ENCODE results near the gene PRKCH. TPM values are rescaled to one million over a fixed set of nuclear protein-coding genes. Genes with fewer than 3 reads are reported as not detected.

Gene PRKCH
- total RNA-seq, 1 experiment from 2014 or later: 10.3 TPM

DNA sequence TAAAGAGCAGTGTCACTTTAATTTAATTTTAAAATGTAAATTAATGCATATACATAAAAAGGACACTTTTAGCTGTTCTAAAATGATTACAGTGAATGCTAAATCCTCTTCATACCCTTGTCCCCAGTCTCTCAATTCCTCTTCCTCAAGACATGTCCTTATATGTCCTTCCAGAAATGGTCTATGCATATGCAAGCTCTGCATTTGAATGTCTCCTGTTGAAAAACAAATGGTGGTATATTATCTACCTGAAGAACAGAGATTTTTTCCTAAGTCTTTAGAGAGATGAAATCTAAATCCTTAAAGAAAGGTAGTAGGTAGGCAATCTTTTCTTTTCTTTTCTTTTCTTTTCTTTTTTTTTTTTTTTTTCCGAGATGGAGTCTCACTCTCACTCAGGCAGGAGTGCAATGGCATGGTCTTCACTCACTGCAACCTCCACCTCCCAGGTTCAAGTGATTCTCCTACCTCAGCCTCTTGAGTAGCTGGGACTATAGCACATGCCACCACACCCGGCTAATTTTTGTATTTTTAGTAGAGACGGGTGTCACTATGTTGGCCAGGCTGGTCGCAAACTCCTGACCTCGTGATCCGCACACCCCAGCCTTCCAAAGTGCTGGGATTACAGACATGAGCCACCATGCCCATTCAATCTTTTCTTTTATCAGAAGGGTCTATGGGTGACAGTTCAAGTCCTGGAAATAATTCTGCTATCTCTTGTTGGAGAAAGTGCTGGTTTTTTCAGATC is 180.5 kb downstream of the PRKCH start (continued):
- TF ChIP-seq, protein P1, sequence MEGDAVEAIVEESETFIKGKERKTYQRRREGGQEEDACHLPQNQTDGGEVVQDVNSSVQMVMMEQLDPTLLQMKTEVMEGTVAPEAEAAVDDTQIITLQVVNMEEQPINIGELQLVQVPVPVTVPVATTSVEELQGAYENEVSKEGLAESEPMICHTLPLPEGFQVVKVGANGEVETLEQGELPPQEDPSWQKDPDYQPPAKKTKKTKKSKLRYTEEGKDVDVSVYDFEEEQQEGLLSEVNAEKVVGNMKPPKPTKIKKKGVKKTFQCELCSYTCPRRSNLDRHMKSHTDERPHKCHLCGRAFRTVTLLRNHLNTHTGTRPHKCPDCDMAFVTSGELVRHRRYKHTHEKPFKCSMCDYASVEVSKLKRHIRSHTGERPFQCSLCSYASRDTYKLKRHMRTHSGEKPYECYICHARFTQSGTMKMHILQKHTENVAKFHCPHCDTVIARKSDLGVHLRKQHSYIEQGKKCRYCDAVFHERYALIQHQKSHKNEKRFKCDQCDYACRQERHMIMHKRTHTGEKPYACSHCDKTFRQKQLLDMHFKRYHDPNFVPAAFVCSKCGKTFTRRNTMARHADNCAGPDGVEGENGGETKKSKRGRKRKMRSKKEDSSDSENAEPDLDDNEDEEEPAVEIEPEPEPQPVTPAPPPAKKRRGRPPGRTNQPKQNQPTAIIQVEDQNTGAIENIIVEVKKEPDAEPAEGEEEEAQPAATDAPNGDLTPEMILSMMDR (IDR thresholded peaks at IDR 0.05): no peak
- TF ChIP-seq ZNF317 (CRISPR knock-in tag; IDR thresholded peaks at IDR 0.05; ENCODE audit: borderline replicate concordance, low read depth): no peak
- TF ChIP-seq, protein P2, sequence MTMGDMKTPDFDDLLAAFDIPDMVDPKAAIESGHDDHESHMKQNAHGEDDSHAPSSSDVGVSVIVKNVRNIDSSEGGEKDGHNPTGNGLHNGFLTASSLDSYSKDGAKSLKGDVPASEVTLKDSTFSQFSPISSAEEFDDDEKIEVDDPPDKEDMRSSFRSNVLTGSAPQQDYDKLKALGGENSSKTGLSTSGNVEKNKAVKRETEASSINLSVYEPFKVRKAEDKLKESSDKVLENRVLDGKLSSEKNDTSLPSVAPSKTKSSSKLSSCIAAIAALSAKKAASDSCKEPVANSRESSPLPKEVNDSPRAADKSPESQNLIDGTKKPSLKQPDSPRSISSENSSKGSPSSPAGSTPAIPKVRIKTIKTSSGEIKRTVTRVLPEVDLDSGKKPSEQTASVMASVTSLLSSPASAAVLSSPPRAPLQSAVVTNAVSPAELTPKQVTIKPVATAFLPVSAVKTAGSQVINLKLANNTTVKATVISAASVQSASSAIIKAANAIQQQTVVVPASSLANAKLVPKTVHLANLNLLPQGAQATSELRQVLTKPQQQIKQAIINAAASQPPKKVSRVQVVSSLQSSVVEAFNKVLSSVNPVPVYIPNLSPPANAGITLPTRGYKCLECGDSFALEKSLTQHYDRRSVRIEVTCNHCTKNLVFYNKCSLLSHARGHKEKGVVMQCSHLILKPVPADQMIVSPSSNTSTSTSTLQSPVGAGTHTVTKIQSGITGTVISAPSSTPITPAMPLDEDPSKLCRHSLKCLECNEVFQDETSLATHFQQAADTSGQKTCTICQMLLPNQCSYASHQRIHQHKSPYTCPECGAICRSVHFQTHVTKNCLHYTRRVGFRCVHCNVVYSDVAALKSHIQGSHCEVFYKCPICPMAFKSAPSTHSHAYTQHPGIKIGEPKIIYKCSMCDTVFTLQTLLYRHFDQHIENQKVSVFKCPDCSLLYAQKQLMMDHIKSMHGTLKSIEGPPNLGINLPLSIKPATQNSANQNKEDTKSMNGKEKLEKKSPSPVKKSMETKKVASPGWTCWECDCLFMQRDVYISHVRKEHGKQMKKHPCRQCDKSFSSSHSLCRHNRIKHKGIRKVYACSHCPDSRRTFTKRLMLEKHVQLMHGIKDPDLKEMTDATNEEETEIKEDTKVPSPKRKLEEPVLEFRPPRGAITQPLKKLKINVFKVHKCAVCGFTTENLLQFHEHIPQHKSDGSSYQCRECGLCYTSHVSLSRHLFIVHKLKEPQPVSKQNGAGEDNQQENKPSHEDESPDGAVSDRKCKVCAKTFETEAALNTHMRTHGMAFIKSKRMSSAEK (CRISPR knock-in tag; IDR thresholded peaks at IDR 0.05; ENCODE audit: borderline replicate concordance): peak; percentile 42; the same call in 1 of the 2 replicates
- no peak for TF ChIP-seq CREB1 (CRISPR knock-in tag; IDR thresholded peaks at IDR 0.05)
- TF ChIP-seq GTF2I (CRISPR knock-in tag; conservative IDR thresholded peaks at IDR 0.05): no peak
- TF ChIP-seq ZNF423 (CRISPR knock-in tag; IDR thresholded peaks at IDR 0.05): no peak
- TF ChIP-seq, protein P3, sequence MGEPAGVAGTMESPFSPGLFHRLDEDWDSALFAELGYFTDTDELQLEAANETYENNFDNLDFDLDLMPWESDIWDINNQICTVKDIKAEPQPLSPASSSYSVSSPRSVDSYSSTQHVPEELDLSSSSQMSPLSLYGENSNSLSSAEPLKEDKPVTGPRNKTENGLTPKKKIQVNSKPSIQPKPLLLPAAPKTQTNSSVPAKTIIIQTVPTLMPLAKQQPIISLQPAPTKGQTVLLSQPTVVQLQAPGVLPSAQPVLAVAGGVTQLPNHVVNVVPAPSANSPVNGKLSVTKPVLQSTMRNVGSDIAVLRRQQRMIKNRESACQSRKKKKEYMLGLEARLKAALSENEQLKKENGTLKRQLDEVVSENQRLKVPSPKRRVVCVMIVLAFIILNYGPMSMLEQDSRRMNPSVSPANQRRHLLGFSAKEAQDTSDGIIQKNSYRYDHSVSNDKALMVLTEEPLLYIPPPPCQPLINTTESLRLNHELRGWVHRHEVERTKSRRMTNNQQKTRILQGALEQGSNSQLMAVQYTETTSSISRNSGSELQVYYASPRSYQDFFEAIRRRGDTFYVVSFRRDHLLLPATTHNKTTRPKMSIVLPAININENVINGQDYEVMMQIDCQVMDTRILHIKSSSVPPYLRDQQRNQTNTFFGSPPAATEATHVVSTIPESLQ (CRISPR knock-in tag; IDR thresholded peaks at IDR 0.05): no peak
- no peak for TF ChIP-seq ESRRA (CRISPR knock-in tag; IDR thresholded peaks at IDR 0.05; ENCODE audit: borderline replicate concordance)
- TF ChIP-seq FOXJ3 (CRISPR knock-in tag; IDR thresholded peaks at IDR 0.05; ENCODE audit: borderline replicate concordance): no peak
- no peak for TF ChIP-seq JAZF1 (CRISPR knock-in tag; IDR thresholded peaks at IDR 0.05)
- TF ChIP-seq PRRX2 (CRISPR knock-in tag; IDR thresholded peaks at IDR 0.05): 0 out of 2 replicates have a peak, but pooled peaks have one; percentile 78
- TF ChIP-seq EMX1 (CRISPR knock-in tag; IDR thresholded peaks at IDR 0.05): peak; percentile 84; the same call in 1 of the 2 replicates
- no peak for TF ChIP-seq SMAD3 (CRISPR knock-in tag; IDR thresholded peaks at IDR 0.05; ENCODE audit: borderline replicate concordance)
- TF ChIP-seq KAT7 (CRISPR knock-in tag; IDR thresholded peaks at IDR 0.05; ENCODE audit: borderline replicate concordance): no peak
- 0 out of 2 replicates have a peak, but pooled peaks have one; percentile 55 for TF ChIP-seq NFATC4 (CRISPR knock-in tag; IDR thresholded peaks at IDR 0.05)
- TF ChIP-seq NR3C1 (CRISPR knock-in tag; conservative IDR thresholded peaks at IDR 0.05; ENCODE audit: low read depth): no peak
- TF ChIP-seq, protein P4, sequence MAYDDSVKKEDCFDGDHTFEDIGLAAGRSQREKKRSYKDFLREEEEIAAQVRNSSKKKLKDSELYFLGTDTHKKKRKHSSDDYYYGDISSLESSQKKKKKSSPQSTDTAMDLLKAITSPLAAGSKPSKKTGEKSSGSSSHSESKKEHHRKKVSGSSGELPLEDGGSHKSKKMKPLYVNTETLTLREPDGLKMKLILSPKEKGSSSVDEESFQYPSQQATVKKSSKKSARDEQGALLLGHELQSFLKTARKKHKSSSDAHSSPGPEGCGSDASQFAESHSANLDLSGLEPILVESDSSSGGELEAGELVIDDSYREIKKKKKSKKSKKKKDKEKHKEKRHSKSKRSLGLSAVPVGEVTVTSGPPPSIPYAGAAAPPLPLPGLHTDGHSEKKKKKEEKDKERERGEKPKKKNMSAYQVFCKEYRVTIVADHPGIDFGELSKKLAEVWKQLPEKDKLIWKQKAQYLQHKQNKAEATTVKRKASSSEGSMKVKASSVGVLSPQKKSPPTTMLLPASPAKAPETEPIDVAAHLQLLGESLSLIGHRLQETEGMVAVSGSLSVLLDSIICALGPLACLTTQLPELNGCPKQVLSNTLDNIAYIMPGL (CRISPR knock-in tag; IDR thresholded peaks at IDR 0.05): no peak
- TF ChIP-seq, protein P5, sequence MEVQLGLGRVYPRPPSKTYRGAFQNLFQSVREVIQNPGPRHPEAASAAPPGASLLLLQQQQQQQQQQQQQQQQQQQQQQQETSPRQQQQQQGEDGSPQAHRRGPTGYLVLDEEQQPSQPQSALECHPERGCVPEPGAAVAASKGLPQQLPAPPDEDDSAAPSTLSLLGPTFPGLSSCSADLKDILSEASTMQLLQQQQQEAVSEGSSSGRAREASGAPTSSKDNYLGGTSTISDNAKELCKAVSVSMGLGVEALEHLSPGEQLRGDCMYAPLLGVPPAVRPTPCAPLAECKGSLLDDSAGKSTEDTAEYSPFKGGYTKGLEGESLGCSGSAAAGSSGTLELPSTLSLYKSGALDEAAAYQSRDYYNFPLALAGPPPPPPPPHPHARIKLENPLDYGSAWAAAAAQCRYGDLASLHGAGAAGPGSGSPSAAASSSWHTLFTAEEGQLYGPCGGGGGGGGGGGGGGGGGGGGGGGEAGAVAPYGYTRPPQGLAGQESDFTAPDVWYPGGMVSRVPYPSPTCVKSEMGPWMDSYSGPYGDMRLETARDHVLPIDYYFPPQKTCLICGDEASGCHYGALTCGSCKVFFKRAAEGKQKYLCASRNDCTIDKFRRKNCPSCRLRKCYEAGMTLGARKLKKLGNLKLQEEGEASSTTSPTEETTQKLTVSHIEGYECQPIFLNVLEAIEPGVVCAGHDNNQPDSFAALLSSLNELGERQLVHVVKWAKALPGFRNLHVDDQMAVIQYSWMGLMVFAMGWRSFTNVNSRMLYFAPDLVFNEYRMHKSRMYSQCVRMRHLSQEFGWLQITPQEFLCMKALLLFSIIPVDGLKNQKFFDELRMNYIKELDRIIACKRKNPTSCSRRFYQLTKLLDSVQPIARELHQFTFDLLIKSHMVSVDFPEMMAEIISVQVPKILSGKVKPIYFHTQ (CRISPR knock-in tag; IDR thresholded peaks at IDR 0.05): 0 out of 2 replicates have a peak, but pooled peaks have one; percentile 27
- TF ChIP-seq, protein P6, sequence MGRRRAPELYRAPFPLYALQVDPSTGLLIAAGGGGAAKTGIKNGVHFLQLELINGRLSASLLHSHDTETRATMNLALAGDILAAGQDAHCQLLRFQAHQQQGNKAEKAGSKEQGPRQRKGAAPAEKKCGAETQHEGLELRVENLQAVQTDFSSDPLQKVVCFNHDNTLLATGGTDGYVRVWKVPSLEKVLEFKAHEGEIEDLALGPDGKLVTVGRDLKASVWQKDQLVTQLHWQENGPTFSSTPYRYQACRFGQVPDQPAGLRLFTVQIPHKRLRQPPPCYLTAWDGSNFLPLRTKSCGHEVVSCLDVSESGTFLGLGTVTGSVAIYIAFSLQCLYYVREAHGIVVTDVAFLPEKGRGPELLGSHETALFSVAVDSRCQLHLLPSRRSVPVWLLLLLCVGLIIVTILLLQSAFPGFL (CRISPR knock-in tag; IDR thresholded peaks at IDR 0.05; ENCODE audit: borderline replicate concordance): no peak
- TF ChIP-seq, protein P7, sequence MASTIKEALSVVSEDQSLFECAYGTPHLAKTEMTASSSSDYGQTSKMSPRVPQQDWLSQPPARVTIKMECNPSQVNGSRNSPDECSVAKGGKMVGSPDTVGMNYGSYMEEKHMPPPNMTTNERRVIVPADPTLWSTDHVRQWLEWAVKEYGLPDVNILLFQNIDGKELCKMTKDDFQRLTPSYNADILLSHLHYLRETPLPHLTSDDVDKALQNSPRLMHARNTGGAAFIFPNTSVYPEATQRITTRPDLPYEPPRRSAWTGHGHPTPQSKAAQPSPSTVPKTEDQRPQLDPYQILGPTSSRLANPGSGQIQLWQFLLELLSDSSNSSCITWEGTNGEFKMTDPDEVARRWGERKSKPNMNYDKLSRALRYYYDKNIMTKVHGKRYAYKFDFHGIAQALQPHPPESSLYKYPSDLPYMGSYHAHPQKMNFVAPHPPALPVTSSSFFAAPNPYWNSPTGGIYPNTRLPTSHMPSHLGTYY (CRISPR knock-in tag; IDR thresholded peaks at IDR 0.05): no peak
- TF ChIP-seq SOX15 (CRISPR knock-in tag; IDR thresholded peaks at IDR 0.05): no peak
- no peak for TF ChIP-seq IRF2 (CRISPR knock-in tag; IDR thresholded peaks at IDR 0.05; ENCODE audit: borderline replicate concordance, low read depth)
- no peak for TF ChIP-seq NR1H2 (CRISPR knock-in tag; IDR thresholded peaks at IDR 0.05)
- no peak for TF ChIP-seq SP1 (CRISPR knock-in tag; conservative IDR thresholded peaks at IDR 0.05)

All from WTC11 (cell line).